Dedifferentiated amniotic fluid mesenchymal stem cell (primary cell): ENCODE results near the gene PRR36.
"Not testable (repeated sequence)": the region's sequence is repeated elsewhere in the genome, so short reads cannot be mapped to it uniquely, and the experiment has no call there.

Experiments
- DNase-seq: peaks from one replicate; pipeline ENCODE4 v3.0.0-alpha.2; 2016; ENCODE audit errors: extremely low spot score

Gene PRR36

GRCh38 chr19:7899751-7900378, 25.7 kb upstream of the PRR36 start:
- no peak for DNase-seq

- DNase-seq, result no peak
Observed at GRCh38 chr19:7898967-7899366, 24.8 kb upstream of the PRR36 start.

- DNase-seq, result no peak
Observed at GRCh38 chr19:7897292-7897691, 23.1 kb upstream of the PRR36 start.

- no peak for DNase-seq
Observed at GRCh38 chr19:7895565-7895964, 21.4 kb upstream of the PRR36 start.

- DNase-seq, result no peak
Observed at GRCh38 chr19:7894612-7895309, 20.6 kb upstream of the PRR36 start.

GRCh38 chr19:7893362-7894101, 19.3 kb upstream of the PRR36 start:
- DNase-seq, result not testable (repeated sequence)

GRCh38 chr19:7888826-7889217, 14.6 kb upstream of the PRR36 start:
- DNase-seq, result no peak

GRCh38 chr19:7888145-7888825, 14.1 kb upstream of the PRR36 start, which contains the start of gene LRRC8E:
Gene LRRC8E, plus strand, starts transcription at chr19:7888510. Its CDS starts 7,094 bp downstream, at chr19:7895604.
- peak; percentile 28 for DNase-seq

GRCh38 chr19:7887408-7888144, 13.4 kb upstream of the PRR36 start:
- DNase-seq, result no peak

- no peak for DNase-seq
Observed at GRCh38 chr19:7885818-7886217, 11.6 kb upstream of the PRR36 start.

GRCh38 chr19:7883796-7884570, 9.8 kb upstream of the PRR36 start:
- DNase-seq, result no peak

- no peak for DNase-seq
Observed at GRCh38 chr19:7883105-7883504, 8.9 kb upstream of the PRR36 start.

- DNase-seq, result no peak
Observed at GRCh38 chr19:7881910-7882309, 7.7 kb upstream of the PRR36 start.

GRCh38 chr19:7879836-7880235, 5.6 kb upstream of the PRR36 start:
- no peak for DNase-seq

GRCh38 chr19:7879111-7879807, 5.1 kb upstream of the PRR36 start:
- DNase-seq, result no peak

GRCh38 chr19:7877249-7877836, 3.2 kb upstream of the PRR36 start:
- DNase-seq, result no peak

- no peak for DNase-seq
Observed at GRCh38 chr19:7874897-7875273, 695 bp upstream of the PRR36 start.

- no peak for DNase-seq
Observed at GRCh38 chr19:7873304-7874075, 700 bp downstream of the PRR36 start.
